MCF 10A (cell line): Measurements from ENCODE around the gene LSR. TPM values are rescaled to one million over a fixed set of nuclear protein-coding genes. Genes with fewer than 3 reads are reported as not detected.

ENCODE experiments used
- BruUV-seq: library from RNA; stranded (reverse); fragments of 400-500 nt; replicated peaks from 2 replicates; lab custom pipeline; 2021; lab: Mats Ljungman, UMichigan
- CTCF ChIA-PET: fragments of 300-600 bp; sonication (Branson Sonifier 250); formaldehyde crosslinking; extraction: SDS; loops from one replicate; lab custom pipeline; 2021; ENCODE audit warnings: antibody characterized with exemption, inconsistent platforms; lab: Yijun Ruan, JAX
- POLR2A ChIA-PET: fragments of 300-600, 350-650 bp; sonication (Branson Sonifier 250); formaldehyde crosslinking; extraction: SDS; loops from one replicate; lab custom pipeline; 2020; ENCODE audit warnings: antibody characterized with exemption, inconsistent platforms; lab: Yijun Ruan, JAX
- DNase-seq: peaks from one replicate; pipeline ENCODE4 v3.0.0-alpha.2; 2018; ENCODE audit not compliant: unreplicated experiment
- H3K27ac Mint-ChIP-seq: one replicate; pipeline ENCODE4 v1.8.0; 2022; ENCODE audit warnings: mild to moderate bottlenecking, low read depth, mixed read lengths; ENCODE audit not compliant: unreplicated experiment
- H3K27me3 Mint-ChIP-seq: one replicate; pipeline ENCODE4 v1.8.0; 2022; ENCODE audit warnings: mixed read lengths; ENCODE audit not compliant: insufficient read depth, unreplicated experiment
- H3K36me3 Mint-ChIP-seq: one replicate; pipeline ENCODE4 v1.8.0; 2022; ENCODE audit warnings: mild to moderate bottlenecking, moderate library complexity, mixed read lengths; ENCODE audit not compliant: insufficient read depth, unreplicated experiment
- H3K4me1 Mint-ChIP-seq: one replicate; pipeline ENCODE4 v1.8.0; 2022; ENCODE audit warnings: mixed read lengths; ENCODE audit not compliant: insufficient read depth, unreplicated experiment
- H3K4me3 Mint-ChIP-seq: one replicate; pipeline ENCODE4 v1.8.0; 2022; ENCODE audit warnings: mild to moderate bottlenecking, moderate library complexity, mixed read lengths; ENCODE audit not compliant: unreplicated experiment
- H3K9me3 Mint-ChIP-seq: one replicate; pipeline ENCODE4 v1.8.0; 2022; ENCODE audit warnings: mixed read lengths; ENCODE audit not compliant: unreplicated experiment
- CTCF ChIP-seq: fragments of 200-600 bp; IDR thresholded peaks from one replicate; pipeline ENCODE4 v1.8.0; 2022; ENCODE audit warnings: antibody characterized with exemption, mild to moderate bottlenecking; ENCODE audit not compliant: unreplicated experiment
- intact Hi-C: fragments of 100-400 bp; cut with micrococcal nuclease; formaldehyde crosslinking; loops from 2 replicates; pipeline ENCODE4 v1.14.1; 2022
- total RNA-seq: library from RNA; stranded (reverse); gene quantifications from 2 replicates; pipeline ENCODE4 v1.2.3, GENCODE V29; 2022

LSR gene
- total RNA-seq, 1 experiment from 2014 or later, result 64.1 TPM

- no peak for TF ChIP-seq CTCF
- intact Hi-C loops, result no loop called here
- no peak overlapping the region for H3K4me3 Mint-ChIP-seq
- no peak for DNase-seq
- H3K9me3 Mint-ChIP-seq, result no peaks in the 10 kb centered on the region
- no peaks in the 10 kb centered on the region for H3K4me1 Mint-ChIP-seq
- no peaks in the 10 kb centered on the region for H3K36me3 Mint-ChIP-seq
- no TSS peak for BruUV-seq
- peaks cover 12% of the 10 kb centered on the region for H3K27me3 Mint-ChIP-seq
- ChIA-PET CTCF (no interaction called here), POLR2A (no interaction called here)
- no peak overlapping the region for H3K27ac Mint-ChIP-seq
These were observed 50.9 kb downstream of the LSR start for GRCh38 chr19:35299523-35300338.

- H3K9me3 Mint-ChIP-seq, result no peaks in the 10 kb centered on the region
- no TSS peak for BruUV-seq
- DNase-seq, result no peak
- peaks cover 12% of the 10 kb centered on the region for H3K27me3 Mint-ChIP-seq
- H3K4me1 Mint-ChIP-seq, result no peaks in the 10 kb centered on the region
- H3K4me3 Mint-ChIP-seq, result no peak overlapping the region
- ChIA-PET CTCF (no interaction called here), POLR2A (no interaction called here)
- intact Hi-C loops, result no loop called here
- no peaks in the 10 kb centered on the region for H3K36me3 Mint-ChIP-seq
- TF ChIP-seq CTCF, result no peak
- no peak overlapping the region for H3K27ac Mint-ChIP-seq
These were observed 51.5 kb downstream of the LSR start for GRCh38 chr19:35300339-35300649.

- CTCF ChIA-PET, result no interaction called here
- TF ChIP-seq CTCF, result no peak
- no peak overlapping the region for H3K4me3 Mint-ChIP-seq
- H3K36me3 Mint-ChIP-seq, result no peaks in the 10 kb centered on the region
- H3K4me1 Mint-ChIP-seq, result no peaks in the 10 kb centered on the region
- POLR2A ChIA-PET, result interaction anchor here (0.7 to 0.8 kb wide), 2 partner anchors 11 to 32 kb away, joined by 3 read pairs; no protein-coding TSS in a partner anchor
- H3K27ac Mint-ChIP-seq, result no peak overlapping the region
- peaks cover 12% of the 10 kb centered on the region for H3K27me3 Mint-ChIP-seq
- intact Hi-C loops, result no loop called here
- no peaks in the 10 kb centered on the region for H3K9me3 Mint-ChIP-seq
- BruUV-seq, result no TSS peak
- no peak for DNase-seq
These were observed 53.2 kb downstream of the LSR start for GRCh38 chr19:35301961-35302360.

GRCh38 chr19:35302446-35302845 lies 53.6 kb downstream of the LSR start:
- Mint-ChIP-seq H3K27ac (no peak overlapping the region), H3K36me3 (no peaks in the 10 kb centered on the region), H3K4me1 (no peaks in the 10 kb centered on the region), H3K4me3 (no peak overlapping the region), H3K27me3 (peaks cover 12% of the 10 kb centered on the region), H3K9me3 (no peaks in the 10 kb centered on the region)
- intact Hi-C loops, result no loop called here
- DNase-seq, result no peak
- CTCF ChIA-PET, result no interaction called here
- POLR2A ChIA-PET, result interaction anchor here (0.7 to 0.8 kb wide), 2 partner anchors 10 to 32 kb away, joined by 3 read pairs; no protein-coding TSS in a partner anchor
- no peak for TF ChIP-seq CTCF
- no TSS peak for BruUV-seq
